IMR-90 (cell line): ENCODE data around the gene IFT81.

ENCODE experiments used
- BHLHE40 ChIP-seq: fragments of 150-350 bp; IDR thresholded peaks from 2 replicates; pipeline ENCODE4 v1.6.1; 2016; ENCODE audit warnings: mild to moderate bottlenecking, low read depth, low read length
- CEBPB ChIP-seq: IDR thresholded peaks from 2 replicates; pipeline ENCODE4 v1.6.1; 2012; ENCODE audit warnings: low read depth, low read length, improper control_type of control experiment
- CHD1 ChIP-seq: IDR thresholded peaks from 2 replicates; pipeline ENCODE4 v1.6.1; 2012; ENCODE audit warnings: low read depth, low read length, improper control_type of control experiment
- CTCF ChIP-seq: conservative IDR thresholded peaks from 2 replicates; pipeline ENCODE4 v1.5.1; 2012; ENCODE audit warnings: mild to moderate bottlenecking, low read depth, low read length, improper control_type of control experiment
- ELK1 ChIP-seq: fragments of 150-350 bp; IDR thresholded peaks from 2 replicates; pipeline ENCODE4 v1.6.1; 2016; ENCODE audit warnings: low read depth, mild to moderate bottlenecking, low read length, moderate library complexity, borderline replicate concordance
- MAFK ChIP-seq: IDR thresholded peaks from 2 replicates; pipeline ENCODE4 v1.6.1; 2012; ENCODE audit warnings: low read depth, low read length, improper control_type of control experiment
- MXI1 ChIP-seq: IDR thresholded peaks from 2 replicates; pipeline ENCODE4 v1.6.1; 2012; ENCODE audit warnings: low read depth, mild to moderate bottlenecking, low read length, moderate library complexity, borderline replicate concordance
- NFE2L2 ChIP-seq: fragments of 150-350 bp; IDR thresholded peaks from 2 replicates; pipeline ENCODE4 v1.6.1; 2016; ENCODE audit warnings: low read depth, mild to moderate bottlenecking, low read length
- POLR2A ChIP-seq: IDR thresholded peaks from 2 replicates; pipeline ENCODE4 v1.6.1; 2012; ENCODE audit warnings: mild to moderate bottlenecking, low read depth, low read length
- RAD21 ChIP-seq: IDR thresholded peaks from 2 replicates; pipeline ENCODE4 v1.6.1; 2012; ENCODE audit warnings: low read length, improper control_type of control experiment
- RFX5 ChIP-seq: IDR thresholded peaks from 2 replicates; pipeline ENCODE4 v1.8.0; 2012; ENCODE audit warnings: low read depth, mild to moderate bottlenecking, low read length, moderate library complexity
- SMC3 ChIP-seq: fragments of 150-350 bp; IDR thresholded peaks from 2 replicates; pipeline ENCODE4 v1.6.1; 2016; ENCODE audit warnings: low read depth, mild to moderate bottlenecking, antibody characterized with exemption, low read length, moderate library complexity
- USF2 ChIP-seq: fragments of 150-350 bp; IDR thresholded peaks from 2 replicates; pipeline ENCODE4 v1.6.1; 2017; ENCODE audit warnings: mild to moderate bottlenecking, antibody characterized with exemption, low read length, low read depth

GRCh38 chr12:110168732-110169455 lies 44.7 kb downstream of the IFT81 start:
- TF ChIP-seq CHD1 (no peak), CTCF (no peak), POLR2A (no peak), ELK1 (no peak), RFX5 (no peak), MXI1 (no peak), MAFK (no peak), BHLHE40 (no peak), NFE2L2 (no peak), CEBPB (no peak), USF2 (no peak), SMC3 (no peak), RAD21 (no peak)
